CD4-positive, alpha-beta T cell treated with Interleukin-12 subunit alpha and Interleukin-12 subunit beta, for 1 hour (primary cell): ENCODE measurements around the gene LRTM2.

Source experiments
- DNase-seq: peaks from one replicate; pipeline ENCODE4 v3.0.0-alpha.2; 2020

LRTM2 gene

GRCh38 chr12:1844223-1844622 is 23.9 kb downstream of the LRTM2 start:
- no peak for DNase-seq

DNA sequence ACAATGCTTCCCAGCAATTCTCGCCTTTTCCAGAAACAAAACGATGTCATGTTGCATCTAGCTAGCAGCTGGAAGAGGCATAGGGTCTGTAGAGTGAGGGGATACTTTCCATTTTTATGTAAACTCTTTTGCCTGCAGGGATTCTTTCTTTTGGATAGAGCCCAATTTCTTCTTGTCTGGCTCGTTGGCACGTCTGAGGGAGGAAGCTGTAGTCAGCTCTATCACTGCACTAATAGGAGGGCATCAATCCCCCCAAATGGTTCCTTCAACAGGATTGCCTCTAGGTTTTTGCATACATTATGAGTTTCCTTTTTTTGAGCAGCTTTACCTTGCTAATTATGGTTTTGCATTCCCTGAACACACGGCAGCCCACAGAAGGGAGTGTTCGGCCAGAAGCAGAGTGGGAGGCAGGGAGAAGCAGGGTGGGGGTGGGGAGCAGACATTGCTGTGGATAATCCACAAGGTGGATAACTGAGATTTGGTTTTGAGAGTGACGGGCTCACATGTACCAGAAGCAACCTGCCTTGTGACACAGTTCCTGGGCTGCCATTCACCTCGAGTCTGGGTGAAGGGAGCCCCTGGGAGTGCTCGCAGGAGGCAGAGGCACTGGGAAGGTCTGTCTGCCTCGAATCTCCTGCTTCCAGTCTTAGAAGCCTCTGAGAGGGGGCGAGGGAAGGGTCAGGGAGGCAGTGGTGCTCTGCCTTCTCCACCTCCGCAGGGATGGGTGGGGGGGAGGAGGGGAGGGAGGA is 24.5 kb downstream of the LRTM2 start:
- DNase-seq = no peak

- no peak for DNase-seq
Measured at GRCh38 chr12:1845427-1845826, 25.1 kb downstream of the LRTM2 start.

DNA sequence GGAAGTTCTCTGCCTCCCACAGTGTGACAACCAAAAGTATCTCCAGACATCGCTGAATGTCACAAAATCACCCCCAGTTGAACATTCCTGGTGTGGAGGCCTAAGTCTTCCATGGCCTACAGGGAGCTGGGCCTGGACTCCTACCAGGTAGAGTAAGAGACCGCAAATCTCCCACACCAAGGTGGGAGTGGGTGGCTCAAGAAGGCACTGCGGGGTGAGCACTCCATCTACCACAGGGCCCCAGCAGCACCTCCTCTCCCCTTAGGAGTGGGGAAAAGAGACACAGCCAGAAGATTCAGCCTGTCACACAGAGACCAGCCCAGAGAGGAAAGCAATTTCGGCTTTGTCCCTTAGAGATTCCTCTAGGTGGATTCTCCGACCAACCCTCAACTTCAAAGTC is 25.5 kb downstream of the LRTM2 start:
- DNase-seq = no peak

DNA sequence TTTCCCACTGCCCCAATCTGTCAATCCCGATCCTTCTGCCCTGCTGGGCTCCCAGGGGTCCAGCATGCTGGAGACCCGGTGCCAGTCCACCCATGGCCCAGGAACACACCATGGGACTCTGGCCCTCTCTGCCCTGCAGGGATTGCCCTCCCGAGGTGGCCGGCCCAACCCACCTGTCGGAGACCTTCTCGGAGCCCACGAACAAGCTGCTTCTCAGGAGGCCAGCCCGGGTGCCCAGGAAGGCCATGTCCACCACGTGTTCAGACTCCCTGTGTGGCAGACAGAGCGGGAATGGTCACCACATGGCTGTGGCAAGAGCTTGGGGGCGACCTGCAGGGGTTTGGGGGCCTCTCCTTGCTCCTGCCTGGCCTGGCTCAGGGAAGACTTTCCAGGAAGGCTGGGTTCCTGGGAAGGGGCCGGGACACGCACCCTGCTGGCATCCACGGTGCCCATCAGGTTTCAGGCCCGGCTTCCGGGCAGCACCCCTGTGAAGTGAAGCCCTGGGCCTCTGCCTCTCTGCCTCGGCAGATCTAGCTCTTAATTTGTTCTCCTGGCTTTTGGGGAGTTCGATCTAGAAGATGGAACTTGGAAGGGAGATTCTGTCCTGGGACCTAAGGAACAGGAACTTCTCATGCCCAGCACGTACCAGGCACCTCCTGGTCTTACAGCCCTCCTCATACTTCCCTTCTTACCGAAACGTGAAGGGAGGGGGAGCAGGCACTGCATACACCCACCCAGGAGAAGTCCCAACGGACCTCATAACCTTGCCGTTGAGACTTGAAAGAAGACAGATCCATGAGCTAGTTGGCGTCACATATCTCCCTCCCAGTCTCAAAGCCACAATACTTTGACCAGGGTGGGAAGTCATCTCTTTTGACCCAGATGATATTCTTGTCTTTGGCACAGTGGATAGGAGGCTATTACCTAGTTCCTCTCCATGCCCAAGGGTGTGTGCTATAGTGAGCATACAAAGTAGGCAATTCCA is 26.3 kb downstream of the LRTM2 start:
- DNase-seq = no peak

- no peak for DNase-seq
Measured at GRCh38 chr12:1847411-1847810, 27.0 kb downstream of the LRTM2 start.

DNA sequence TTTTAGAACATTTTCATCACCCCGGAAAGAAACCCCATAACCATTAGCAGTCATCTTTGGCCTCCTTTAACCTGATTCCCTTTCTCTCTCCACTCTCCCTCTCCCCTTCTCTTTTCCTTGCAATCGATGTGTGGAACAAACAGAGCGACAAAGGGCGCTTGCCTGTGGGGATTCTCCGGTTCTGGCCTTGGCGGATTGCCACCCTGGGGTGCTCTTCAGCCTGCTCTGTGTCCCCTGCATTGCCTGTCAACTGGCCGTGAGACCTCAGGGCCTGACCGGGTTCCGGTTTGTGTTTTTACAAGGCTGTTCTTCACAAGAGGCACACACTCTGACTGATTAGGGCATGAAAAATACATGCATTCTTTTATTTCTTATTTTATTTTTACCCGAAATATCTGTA is 27.8 kb downstream of the LRTM2 start:
- DNase-seq = no peak

- no peak for DNase-seq
Measured at GRCh38 chr12:1848745-1849144, 28.4 kb downstream of the LRTM2 start.

- DNase-seq = no peak
Measured at GRCh38 chr12:1851151-1851701, 30.9 kb downstream of the LRTM2 start.

DNA sequence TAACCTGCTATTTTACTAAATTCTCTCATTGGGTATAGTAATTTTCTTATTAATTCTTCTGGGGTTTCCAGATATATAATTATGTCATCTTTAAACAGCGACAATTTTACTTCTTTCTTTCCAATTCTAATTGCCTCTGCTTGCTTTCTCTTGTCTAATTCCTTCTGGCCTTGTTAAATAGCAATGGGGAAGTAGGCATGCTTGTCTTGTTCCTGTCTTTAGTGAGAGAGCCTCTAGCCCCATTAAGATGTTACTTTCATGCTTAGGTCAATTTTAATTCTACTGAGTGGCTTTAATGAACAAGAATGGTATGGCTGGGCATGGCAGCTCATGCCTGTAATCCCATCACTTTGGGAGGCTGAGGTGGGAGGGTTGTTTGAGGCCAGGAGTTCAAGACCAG is 31.7 kb downstream of the LRTM2 start:
- DNase-seq = no peak

DNA sequence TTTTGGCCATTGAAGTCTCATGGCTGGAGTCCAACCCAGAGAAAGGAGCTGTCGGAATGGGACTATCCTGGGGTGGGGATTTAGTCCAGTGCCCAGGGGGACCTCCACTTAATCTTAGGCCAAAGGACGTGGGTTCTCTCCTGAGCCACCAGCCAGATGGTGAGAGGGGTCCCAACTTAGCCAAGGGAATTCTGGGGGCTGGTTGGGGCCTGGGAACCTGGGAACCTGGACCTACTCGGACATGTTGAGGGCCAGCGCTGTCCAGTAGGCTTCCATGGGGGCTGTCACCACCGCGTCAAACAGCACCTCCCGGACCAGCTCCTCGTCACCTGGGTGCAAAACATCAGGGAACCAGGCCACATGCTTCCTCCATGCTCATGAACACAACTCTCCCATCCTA is 33.4 kb downstream of the LRTM2 start:
- no peak for DNase-seq

DNA sequence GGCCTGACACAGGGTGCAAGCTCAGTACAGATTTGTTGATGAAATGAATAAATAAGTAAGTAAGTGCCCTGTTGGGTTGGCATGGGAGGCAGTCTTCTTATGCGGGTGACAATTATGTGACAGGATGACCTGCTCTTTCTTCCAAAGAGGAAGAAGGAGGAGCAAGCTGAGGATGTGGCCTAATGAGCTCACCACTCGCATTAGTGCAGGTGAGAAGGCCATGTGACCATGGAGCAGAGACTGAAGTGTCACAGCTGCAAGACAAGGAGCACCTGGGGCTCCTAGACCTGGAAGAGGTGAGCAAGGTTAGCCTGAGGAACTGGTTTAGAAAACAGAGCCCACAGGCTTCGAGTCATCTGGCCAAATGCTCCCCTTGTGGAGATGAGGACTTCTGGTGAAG is 34.9 kb downstream of the LRTM2 start:
- DNase-seq = peak; percentile 7

DNA sequence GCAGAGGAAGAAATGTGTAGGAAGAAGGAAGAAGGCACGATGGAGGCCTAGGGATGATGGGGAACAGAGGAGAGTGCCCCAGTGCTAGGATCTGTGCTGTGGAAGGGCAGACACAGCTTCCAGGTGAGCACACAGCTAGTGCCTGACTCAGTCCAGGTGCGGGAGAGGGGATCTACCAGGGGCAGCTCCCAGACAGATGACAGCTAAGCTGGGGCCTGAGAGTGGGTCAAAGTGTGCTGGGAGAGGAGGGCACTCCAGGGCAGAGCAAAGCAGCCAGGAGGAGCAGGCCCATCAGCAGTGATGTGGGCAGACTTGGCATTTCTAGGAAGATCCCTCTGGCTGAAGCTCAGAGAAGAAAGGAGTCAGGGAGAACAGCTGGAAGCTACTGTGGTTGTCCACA is 36.7 kb downstream of the LRTM2 start:
- DNase-seq = no peak

DNA sequence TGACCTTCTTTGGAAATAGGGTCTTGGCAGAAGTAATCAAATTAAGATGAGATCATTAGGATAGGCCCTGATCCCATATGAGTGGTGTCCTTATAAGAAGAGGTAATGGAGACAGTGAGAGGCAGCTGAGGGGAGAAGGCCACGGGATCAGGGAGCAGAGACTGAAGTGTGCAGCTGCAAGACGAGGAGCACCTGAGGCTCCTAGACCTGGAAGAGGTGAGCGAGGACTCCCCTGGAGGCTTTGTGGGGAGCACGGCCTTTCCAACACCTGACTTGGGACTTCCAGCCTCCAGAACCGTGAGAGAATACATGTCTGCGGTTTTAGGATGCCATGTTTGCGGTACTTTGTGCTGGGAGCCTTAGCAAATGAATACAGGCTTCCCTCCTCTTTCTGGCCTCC is 37.5 kb downstream of the LRTM2 start:
- no peak for DNase-seq

DNA sequence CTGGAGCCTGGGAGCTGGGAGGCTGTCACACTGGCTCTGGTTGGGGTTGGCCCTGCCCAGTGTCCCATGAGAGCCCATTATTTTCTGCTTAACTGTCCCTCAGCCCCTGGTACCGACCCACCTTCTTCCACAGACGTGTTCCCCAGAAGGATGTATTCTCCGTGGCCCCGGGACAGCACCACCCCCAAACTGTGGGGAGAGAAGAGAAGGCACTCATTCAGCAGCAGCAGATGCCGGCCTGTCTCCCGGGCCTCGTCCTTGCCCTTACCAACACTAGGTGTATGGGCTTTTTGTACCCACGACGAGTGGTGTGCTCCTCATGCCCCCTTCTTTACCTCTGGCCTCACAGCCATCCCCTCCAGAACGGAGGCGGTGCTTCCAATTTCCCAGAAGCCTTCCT is 38.1 kb downstream of the LRTM2 start:
- no peak for DNase-seq

DNA sequence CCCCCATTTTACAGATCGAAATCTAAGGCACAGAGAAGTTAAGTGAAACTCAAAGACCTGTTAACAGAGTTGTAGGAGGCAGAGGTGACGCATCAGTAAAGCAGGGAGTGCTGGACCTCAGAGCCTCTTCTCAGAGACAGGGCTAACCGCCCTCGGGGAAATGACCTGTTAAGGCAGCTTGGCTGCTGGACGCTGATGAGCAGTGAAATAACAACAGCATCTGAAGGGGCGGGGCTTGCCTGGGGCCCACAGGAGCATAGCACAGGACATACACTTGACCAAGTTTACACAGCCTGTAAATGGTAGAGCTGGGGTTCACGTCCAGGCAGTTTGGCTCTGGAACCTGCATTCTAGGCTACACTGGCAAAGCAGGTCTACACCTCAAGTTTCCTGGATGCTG is 39.3 kb downstream of the LRTM2 start:
- DNase-seq = no peak

- no peak for DNase-seq
Measured at GRCh38 chr12:1862973-1863372, 42.6 kb downstream of the LRTM2 start.

GRCh38 chr12:1863823-1864222 is 43.5 kb downstream of the LRTM2 start:
- no peak for DNase-seq

DNA sequence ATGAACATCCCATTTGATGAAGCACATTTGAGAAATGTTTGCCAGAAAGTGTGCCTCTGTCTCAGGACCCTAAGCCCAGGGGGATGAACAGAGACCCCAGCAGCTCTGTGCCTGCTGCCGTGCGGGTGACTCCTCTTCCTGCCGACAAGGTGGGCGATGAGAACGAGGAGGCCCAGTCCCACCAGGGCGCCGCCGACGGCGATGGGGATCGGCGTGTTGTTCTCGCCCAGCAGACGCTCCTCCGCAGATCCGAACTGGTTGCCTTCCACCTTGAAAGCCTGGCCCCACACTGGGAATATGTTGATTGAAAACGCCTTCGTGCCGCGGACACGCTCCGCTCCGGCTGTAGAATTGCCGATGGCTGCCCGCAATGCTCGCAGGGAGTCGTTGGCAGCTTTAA is 44.1 kb downstream of the LRTM2 start:
- no peak for DNase-seq

- DNase-seq = no peak
Measured at GRCh38 chr12:1864867-1865266, 44.5 kb downstream of the LRTM2 start.

GRCh38 chr12:1865284-1865866 is 45.0 kb downstream of the LRTM2 start:
- no peak for DNase-seq

GRCh38 chr12:1869145-1869544 is 48.8 kb downstream of the LRTM2 start:
- no peak for DNase-seq

DNA sequence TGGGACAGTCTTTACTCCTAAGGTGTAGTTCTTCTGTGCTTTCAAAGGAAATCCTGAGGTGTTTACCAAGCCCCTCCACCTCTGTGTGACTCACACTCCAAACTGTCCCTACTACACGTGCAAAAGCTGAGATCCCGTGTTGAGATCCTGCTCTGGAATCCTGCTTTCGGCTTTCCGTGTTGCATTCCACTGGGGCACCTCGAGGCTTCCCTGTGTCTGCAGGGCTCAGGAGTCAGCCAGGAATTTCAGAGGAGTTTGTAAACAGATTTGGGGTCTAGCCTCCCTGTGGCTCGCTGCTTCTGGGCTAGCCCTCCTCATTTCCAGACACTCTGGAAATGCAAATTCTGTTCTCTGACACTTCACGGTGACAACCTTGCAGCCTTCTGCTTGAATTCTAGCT is 49.7 kb downstream of the LRTM2 start:
- no peak for DNase-seq
